ENCODE results near the gene POLR3B.

The POLR3B gene

GRCh38 chr12:106480251-106480650 is 122.7 kb downstream of the POLR3B start:
- Histone ChIP-seq H3K27ac (no peak overlapping the region), H3K4me1 (no peaks in the 10 kb centered on the region), H3K36me3 (ENCODE audit: control insufficient read depth, insufficient read depth, low read length) (no peaks in the 10 kb centered on the region), H3K27me3 (ENCODE audit: control insufficient read depth, insufficient read depth, low read length) (no peaks in the 10 kb centered on the region), H3K4me3 (ENCODE audit: low read depth, low read length) (no peak overlapping the region), H3K4me2 (ENCODE audit: low read length) (no peak overlapping the region), H2AFZ (no peak overlapping the region), H3K9me3 (ENCODE audit: control insufficient read depth, low read length) (no peaks in the 10 kb centered on the region), H3K79me2 (peaks cover 3% of the 10 kb centered on the region), H3K9ac (no peak overlapping the region)
- no peak for TF ChIP-seq CTCF (IDR thresholded peaks at IDR 0.05)

GRCh38 chr12:106481246-106481645 is 123.7 kb downstream of the POLR3B start:
- Histone ChIP-seq H3K4me2 (ENCODE audit: low read length) (no peak overlapping the region), H3K4me1 (no peaks in the 10 kb centered on the region), H3K27me3 (ENCODE audit: control insufficient read depth, insufficient read depth, low read length) (no peaks in the 10 kb centered on the region), H3K9me3 (ENCODE audit: control insufficient read depth, low read length) (no peaks in the 10 kb centered on the region), H3K79me2 (peaks cover 3% of the 10 kb centered on the region), H2AFZ (no peak overlapping the region), H3K27ac (no peak overlapping the region), H3K36me3 (ENCODE audit: control insufficient read depth, insufficient read depth, low read length) (no peaks in the 10 kb centered on the region), H3K4me3 (ENCODE audit: low read depth, low read length) (no peak overlapping the region), H3K9ac (no peak overlapping the region)
- no peak for TF ChIP-seq CTCF (IDR thresholded peaks at IDR 0.05)

- H3K27ac ChIP-seq, result no peak overlapping the region
- no peak overlapping the region for H2AFZ ChIP-seq
- H3K79me2 ChIP-seq, result peaks cover 3% of the 10 kb centered on the region
- H3K9ac ChIP-seq, result no peak overlapping the region
- H3K36me3 ChIP-seq (ENCODE audit: control insufficient read depth, insufficient read depth, low read length), result no peaks in the 10 kb centered on the region
- H3K27me3 ChIP-seq (ENCODE audit: control insufficient read depth, insufficient read depth, low read length), result no peaks in the 10 kb centered on the region
- H3K4me1 ChIP-seq, result no peaks in the 10 kb centered on the region
- H3K4me3 ChIP-seq (ENCODE audit: low read depth, low read length), result no peak overlapping the region
- no peak for TF ChIP-seq CTCF (IDR thresholded peaks at IDR 0.05)
- H3K9me3 ChIP-seq (ENCODE audit: control insufficient read depth, low read length), result no peaks in the 10 kb centered on the region
- no peak overlapping the region for H3K4me2 ChIP-seq (ENCODE audit: low read length)
These were observed 130.1 kb downstream of the POLR3B start for GRCh38 chr12:106487664-106488063.

- Histone ChIP-seq H2AFZ (no peak overlapping the region), H3K4me1 (no peaks in the 10 kb centered on the region), H3K4me2 (ENCODE audit: low read length) (no peak overlapping the region), H3K36me3 (ENCODE audit: control insufficient read depth, insufficient read depth, low read length) (no peaks in the 10 kb centered on the region), H3K4me3 (ENCODE audit: low read depth, low read length) (no peak overlapping the region), H3K79me2 (peaks cover 2% of the 10 kb centered on the region), H3K27me3 (ENCODE audit: control insufficient read depth, insufficient read depth, low read length) (no peaks in the 10 kb centered on the region), H3K9ac (no peak overlapping the region), H3K9me3 (ENCODE audit: control insufficient read depth, low read length) (no peaks in the 10 kb centered on the region), H3K27ac (no peak overlapping the region)
- no peak for TF ChIP-seq CTCF (IDR thresholded peaks at IDR 0.05)
These were observed 131.3 kb downstream of the POLR3B start for GRCh38 chr12:106488884-106489283.

GRCh38 chr12:106490264-106490663 is 132.7 kb downstream of the POLR3B start:
- Histone ChIP-seq H3K4me1 (no peaks in the 10 kb centered on the region), H3K36me3 (ENCODE audit: control insufficient read depth, insufficient read depth, low read length) (no peaks in the 10 kb centered on the region), H3K79me2 (no peaks in the 10 kb centered on the region), H3K4me3 (ENCODE audit: low read depth, low read length) (no peak overlapping the region), H3K4me2 (ENCODE audit: low read length) (no peak overlapping the region), H3K27me3 (ENCODE audit: control insufficient read depth, insufficient read depth, low read length) (no peaks in the 10 kb centered on the region), H3K9me3 (ENCODE audit: control insufficient read depth, low read length) (no peaks in the 10 kb centered on the region), H3K9ac (no peak overlapping the region), H3K27ac (no peak overlapping the region), H2AFZ (no peak overlapping the region)
- TF ChIP-seq CTCF (IDR thresholded peaks at IDR 0.05), result no peak

Measured in parathyroid adenoma (tissue), 2 donors.